ENCODE data around the gene LRRC74B.

GRCh38 chr22:21078916-21079315 lies 33.2 kb downstream of the LRRC74B start:
- no peak for TF ChIP-seq POLR2A (IDR thresholded peaks at IDR 0.05)
- TF ChIP-seq, protein P1, sequence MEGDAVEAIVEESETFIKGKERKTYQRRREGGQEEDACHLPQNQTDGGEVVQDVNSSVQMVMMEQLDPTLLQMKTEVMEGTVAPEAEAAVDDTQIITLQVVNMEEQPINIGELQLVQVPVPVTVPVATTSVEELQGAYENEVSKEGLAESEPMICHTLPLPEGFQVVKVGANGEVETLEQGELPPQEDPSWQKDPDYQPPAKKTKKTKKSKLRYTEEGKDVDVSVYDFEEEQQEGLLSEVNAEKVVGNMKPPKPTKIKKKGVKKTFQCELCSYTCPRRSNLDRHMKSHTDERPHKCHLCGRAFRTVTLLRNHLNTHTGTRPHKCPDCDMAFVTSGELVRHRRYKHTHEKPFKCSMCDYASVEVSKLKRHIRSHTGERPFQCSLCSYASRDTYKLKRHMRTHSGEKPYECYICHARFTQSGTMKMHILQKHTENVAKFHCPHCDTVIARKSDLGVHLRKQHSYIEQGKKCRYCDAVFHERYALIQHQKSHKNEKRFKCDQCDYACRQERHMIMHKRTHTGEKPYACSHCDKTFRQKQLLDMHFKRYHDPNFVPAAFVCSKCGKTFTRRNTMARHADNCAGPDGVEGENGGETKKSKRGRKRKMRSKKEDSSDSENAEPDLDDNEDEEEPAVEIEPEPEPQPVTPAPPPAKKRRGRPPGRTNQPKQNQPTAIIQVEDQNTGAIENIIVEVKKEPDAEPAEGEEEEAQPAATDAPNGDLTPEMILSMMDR (IDR thresholded peaks at IDR 0.05) = no peak
- TF ChIP-seq EP300 (IDR thresholded peaks at IDR 0.05) = no peak
